H9 (cell line): ENCODE measurements around the gene ATP8A2. TPM values are rescaled to one million over a fixed set of nuclear protein-coding genes. Genes with fewer than 3 reads are reported as not detected.
A peak's percentile ranks its signal among the peaks of the same experiment; 100 is the strongest.

Source experiments
- DNase-seq: peaks from one replicate; pipeline ENCODE4 v3.0.0-alpha.2; 2017
- H2AFZ ChIP-seq: one replicate; pipeline ENCODE4 v1.6.1; 2013; ENCODE audit warnings: mild to moderate bottlenecking, low read length, control low read depth, moderate library complexity
- H2AK5ac ChIP-seq: 2 replicates; pipeline ENCODE4 v1.6.1; 2013; ENCODE audit warnings: low read length, control low read depth, mixed read lengths; ENCODE audit not compliant: insufficient read length
- H2BK120ac ChIP-seq: one replicate; pipeline ENCODE4 v1.6.1; 2013; ENCODE audit warnings: low read depth, mild to moderate bottlenecking, low read length, control low read depth, inconsistent platforms; ENCODE audit not compliant: poor library complexity, severe bottlenecking
- H2BK12ac ChIP-seq: 2 replicates; pipeline ENCODE4 v1.6.1; 2013; ENCODE audit warnings: low read length, control low read depth, mixed read lengths, low read depth; ENCODE audit not compliant: insufficient read length
- H2BK15ac ChIP-seq: 2 replicates; pipeline ENCODE4 v1.6.1; 2013; ENCODE audit warnings: low read depth, low read length, control low read depth
- H2BK20ac ChIP-seq: one replicate; pipeline ENCODE4 v1.6.1; 2013; ENCODE audit warnings: low read depth, mild to moderate bottlenecking, low read length, control low read depth, inconsistent platforms; ENCODE audit not compliant: poor library complexity, severe bottlenecking
- H2BK5ac ChIP-seq: 2 replicates; pipeline ENCODE4 v1.6.1; 2013; ENCODE audit warnings: low read length, control low read depth, mixed read lengths; ENCODE audit not compliant: insufficient read length
- H3K14ac ChIP-seq: 2 replicates; pipeline ENCODE4 v1.6.1; 2013; ENCODE audit warnings: low read length, control low read depth; ENCODE audit not compliant: insufficient read depth
- H3K18ac ChIP-seq: 2 replicates; pipeline ENCODE4 v1.6.1; 2013; ENCODE audit warnings: low read depth, mild to moderate bottlenecking, mixed read lengths, low read length, control low read depth; ENCODE audit not compliant: insufficient read length
- H3K23ac ChIP-seq: 2 replicates; pipeline ENCODE4 v1.6.1; 2013; ENCODE audit warnings: low read length, control low read depth, mixed read lengths, low read depth; ENCODE audit not compliant: insufficient read length
- H3K23me2 ChIP-seq: 2 replicates; pipeline ENCODE4 v1.6.1; 2013; ENCODE audit warnings: low read depth, mild to moderate bottlenecking, mixed read lengths, low read length, control low read depth; ENCODE audit not compliant: insufficient read length, poor library complexity, severe bottlenecking
- H3K27ac ChIP-seq: 2 replicates; pipeline ENCODE4 v1.5.1; 2013; ENCODE audit warnings: low read length, control low read depth, mixed read lengths, low read depth; ENCODE audit not compliant: insufficient read length
- H3K27me3 ChIP-seq: 2 replicates; pipeline ENCODE4 v1.6.1; 2013; ENCODE audit warnings: low read length, control low read depth, inconsistent platforms; ENCODE audit not compliant: insufficient read depth
- H3K4ac ChIP-seq: 2 replicates; pipeline ENCODE4 v1.6.1; 2013; ENCODE audit warnings: low read depth, mild to moderate bottlenecking, control low read depth, inconsistent platforms, low read length, moderate library complexity
- H3K4me1 ChIP-seq: 2 replicates; pipeline ENCODE4 v1.6.1; 2013; ENCODE audit warnings: low read length, control low read depth, inconsistent platforms; ENCODE audit not compliant: insufficient read depth
- H3K4me2 ChIP-seq: 2 replicates; pipeline ENCODE4 v1.6.1; 2013; ENCODE audit warnings: low read length, control low read depth, mixed read lengths; ENCODE audit not compliant: insufficient read length, insufficient read depth
- H3K56ac ChIP-seq: 2 replicates; pipeline ENCODE4 v1.6.1; 2013; ENCODE audit warnings: low read depth, mild to moderate bottlenecking, mixed read lengths, low read length, control low read depth; ENCODE audit not compliant: insufficient read length
- H3K79me1 ChIP-seq: 2 replicates; pipeline ENCODE4 v1.6.1; 2013; ENCODE audit warnings: low read depth, mild to moderate bottlenecking, moderate library complexity, low read length, control low read depth, inconsistent platforms; ENCODE audit not compliant: insufficient read depth, poor library complexity, severe bottlenecking
- H3K79me2 ChIP-seq: 2 replicates; pipeline ENCODE4 v1.6.1; 2013; ENCODE audit warnings: low read length, control low read depth, inconsistent platforms; ENCODE audit not compliant: insufficient read depth
- H3K9ac ChIP-seq: 2 replicates; pipeline ENCODE4 v1.6.1; 2013; ENCODE audit warnings: low read length, control low read depth, mixed read lengths; ENCODE audit not compliant: insufficient read length; ENCODE audit errors: extremely low read depth
- H3K9me3 ChIP-seq: one replicate; pipeline ENCODE4 v1.6.1; 2013; ENCODE audit warnings: low read depth, low read length, inconsistent platforms; ENCODE audit not compliant: control insufficient read depth
- H3T11ph ChIP-seq: one replicate; pipeline ENCODE4 v1.6.1; 2013; ENCODE audit warnings: mild to moderate bottlenecking, low read length, control low read depth, inconsistent platforms
- H4K20me1 ChIP-seq: one replicate; pipeline ENCODE4 v1.6.1; 2013; ENCODE audit not compliant: control insufficient read depth, insufficient read length, insufficient read depth
- H4K5ac ChIP-seq: 2 replicates; pipeline ENCODE4 v1.6.1; 2013; ENCODE audit warnings: low read depth, mild to moderate bottlenecking, mixed read lengths, low read length, control low read depth; ENCODE audit not compliant: insufficient read length
- H4K8ac ChIP-seq: replicated peaks from 2 replicates; pipeline ENCODE4 v1.6.1; 2013; ENCODE audit warnings: low read length, control low read depth, mixed read lengths, low read depth; ENCODE audit not compliant: insufficient read length
- H4K91ac ChIP-seq: 2 replicates; pipeline ENCODE4 v1.6.1; 2013; ENCODE audit warnings: low read depth, mild to moderate bottlenecking, moderate library complexity, mixed read lengths, low read length, control low read depth; ENCODE audit not compliant: insufficient read length
- H3K27ac Mint-ChIP-seq, 3 experiments: 2 replicates in 2 of 3; 3 replicates in 1 of 3; pipeline ENCODE4 v1.8.0; 2020 to 2021; ENCODE audit warnings: mixed read lengths in 3 of 3, mild to moderate bottlenecking in 1 of 3, moderate library complexity in 1 of 3
- H3K27me3 Mint-ChIP-seq: 2 replicates; pipeline ENCODE4 v1.8.0; 2021; ENCODE audit warnings: low read depth, mild to moderate bottlenecking, moderate library complexity, mixed read lengths
- H3K36me3 Mint-ChIP-seq, 3 experiments: 2 replicates in 2 of 3; 3 replicates in 1 of 3; pipeline ENCODE4 v1.8.0; 2020 to 2021; ENCODE audit warnings: low read depth in 3 of 3, mixed read lengths in 3 of 3; ENCODE audit not compliant: insufficient read depth in 1 of 3
- H3K4me1 Mint-ChIP-seq, 2 experiments: 2 replicates each; pipeline ENCODE4 v1.8.0; 2020; ENCODE audit warnings: mixed read lengths in 2 of 2
- H3K4me3 Mint-ChIP-seq, 2 experiments: 2 replicates in 1 of 2; 3 replicates in 1 of 2; pipeline ENCODE4 v1.8.0; 2020 to 2021; ENCODE audit warnings: mild to moderate bottlenecking in 2 of 2, mixed read lengths in 2 of 2, moderate library complexity in 1 of 2
- H3K9me3 Mint-ChIP-seq, 2 experiments: 2 replicates in 1 of 2; 3 replicates in 1 of 2; pipeline ENCODE4 v1.8.0; 2020; ENCODE audit warnings: mild to moderate bottlenecking in 2 of 2, mixed read lengths in 2 of 2, moderate library complexity in 1 of 2
- WGBS: extraction: QIAGEN DNeasy Blood & Tissue Kit; methylation state at CpG from one replicate; pipeline ENCODE4 v1.1.7; 2013; ENCODE audit warnings: missing lambda C conversion rate, low lambda C conversion rate, mixed read lengths; ENCODE audit not compliant: insufficient read length; ENCODE audit errors: extremely low coverage; 5-methylcytosine and 5-hydroxymethylcytosine counted together
- total RNA-seq: library from RNA; stranded (reverse); gene quantifications from 2 replicates; pipeline ENCODE4 v1.2.1, GENCODE V29; 2021
- TF ChIP-seq, protein P1 (sequence below): fragments of 200-600 bp; sonication (generic); conservative IDR thresholded peaks from 3 replicates; pipeline ENCODE4 v1.8.0; 2021; ENCODE audit warnings: antibody characterized with exemption, mild to moderate bottlenecking

The ATP8A2 gene
- total RNA-seq, 1 experiment from 2014 or later, result 18.2 TPM

GRCh38 chr13:25687471-25688225 lies 315.9 kb downstream of the ATP8A2 start:
- no peaks in the 10 kb centered on the region for H3K27me3 ChIP-seq
- peak overlapping the region in 1 of 3 experiments; percentile 10; a peak in 2 of 7 replicates for H3K27ac Mint-ChIP-seq
- no peaks in the 10 kb centered on the region for H3K79me2 ChIP-seq
- no peak overlapping the region for H3K4me3 Mint-ChIP-seq
- no peak overlapping the region for H3K4ac ChIP-seq
- TF ChIP-seq, protein P1, sequence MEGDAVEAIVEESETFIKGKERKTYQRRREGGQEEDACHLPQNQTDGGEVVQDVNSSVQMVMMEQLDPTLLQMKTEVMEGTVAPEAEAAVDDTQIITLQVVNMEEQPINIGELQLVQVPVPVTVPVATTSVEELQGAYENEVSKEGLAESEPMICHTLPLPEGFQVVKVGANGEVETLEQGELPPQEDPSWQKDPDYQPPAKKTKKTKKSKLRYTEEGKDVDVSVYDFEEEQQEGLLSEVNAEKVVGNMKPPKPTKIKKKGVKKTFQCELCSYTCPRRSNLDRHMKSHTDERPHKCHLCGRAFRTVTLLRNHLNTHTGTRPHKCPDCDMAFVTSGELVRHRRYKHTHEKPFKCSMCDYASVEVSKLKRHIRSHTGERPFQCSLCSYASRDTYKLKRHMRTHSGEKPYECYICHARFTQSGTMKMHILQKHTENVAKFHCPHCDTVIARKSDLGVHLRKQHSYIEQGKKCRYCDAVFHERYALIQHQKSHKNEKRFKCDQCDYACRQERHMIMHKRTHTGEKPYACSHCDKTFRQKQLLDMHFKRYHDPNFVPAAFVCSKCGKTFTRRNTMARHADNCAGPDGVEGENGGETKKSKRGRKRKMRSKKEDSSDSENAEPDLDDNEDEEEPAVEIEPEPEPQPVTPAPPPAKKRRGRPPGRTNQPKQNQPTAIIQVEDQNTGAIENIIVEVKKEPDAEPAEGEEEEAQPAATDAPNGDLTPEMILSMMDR, result no peak
- no peak overlapping the region for H2BK15ac ChIP-seq
- H3K14ac ChIP-seq, result no peak overlapping the region
- no peaks in the 10 kb centered on the region for H3K23me2 ChIP-seq
- H2BK120ac ChIP-seq, result no peak overlapping the region
- H4K20me1 ChIP-seq, result no peaks in the 10 kb centered on the region
- peaks cover 8 to 9% of the 10 kb centered on the region in 2 experiments for H3K4me1 Mint-ChIP-seq
- no peaks in the 10 kb centered on the region for H3K36me3 Mint-ChIP-seq
- no peak overlapping the region for H4K5ac ChIP-seq
- DNase-seq, result no peak
- H2AK5ac ChIP-seq, result no peak overlapping the region
- no peak overlapping the region for H3K4me2 ChIP-seq
- H3T11ph ChIP-seq, result no peak overlapping the region
- H3K4me1 ChIP-seq, result no peaks in the 10 kb centered on the region
- H3K9me3 Mint-ChIP-seq, result no peaks in the 10 kb centered on the region
- H3K23ac ChIP-seq, result no peak overlapping the region
- WGBS, result no CpG with 5 or more reads among the region's 9 CpGs
- no peak overlapping the region for H3K56ac ChIP-seq
- H4K91ac ChIP-seq, result no peak overlapping the region
- H3K79me1 ChIP-seq, result no peaks in the 10 kb centered on the region
- H3K18ac ChIP-seq, result no peak overlapping the region
- H2BK5ac ChIP-seq, result no peak overlapping the region
- no peak overlapping the region for H3K9ac ChIP-seq
- H4K8ac ChIP-seq, result no peak overlapping the region
- H2BK12ac ChIP-seq, result no peak overlapping the region
- H2AFZ ChIP-seq, result no peak overlapping the region
- no peaks in the 10 kb centered on the region for H3K9me3 ChIP-seq
- no peak overlapping the region for H3K27ac ChIP-seq
- no peaks in the 10 kb centered on the region for H3K27me3 Mint-ChIP-seq
- no peak overlapping the region for H2BK20ac ChIP-seq
